Measurements from ENCODE around the gene CD3D.
"Not testable (repeated sequence)": the region's sequence is repeated elsewhere in the genome, so short reads cannot be mapped to it uniquely, and the experiment has no call there.

The CD3D gene

GRCh38 chr11:118338637-118339061 lies 3.9 kb downstream of the CD3D start:
- DNase-seq, result no peak

- no peak for DNase-seq
Observed at GRCh38 chr11:118334745-118335144, 7.8 kb downstream of the CD3D start.

GRCh38 chr11:118328745-118329144 lies 13.8 kb downstream of the CD3D start:
- DNase-seq, result no peak

- DNase-seq, result no peak
Observed at GRCh38 chr11:118325283-118325682, 17.2 kb downstream of the CD3D start.

GRCh38 chr11:118322721-118323120 lies 19.8 kb downstream of the CD3D start:
- no peak for DNase-seq

- DNase-seq, result no peak
Observed at GRCh38 chr11:118321386-118322082, 21.0 kb downstream of the CD3D start.

- no peak for DNase-seq
Observed at GRCh38 chr11:118320515-118320914, 22.0 kb downstream of the CD3D start.

- DNase-seq, result no peak
Observed at GRCh38 chr11:118319337-118319707, 23.2 kb downstream of the CD3D start.

- no peak for DNase-seq
Observed at GRCh38 chr11:118318581-118319336, 23.7 kb downstream of the CD3D start.

- DNase-seq, result no peak
Observed at GRCh38 chr11:118318124-118318523, 24.4 kb downstream of the CD3D start.

GRCh38 chr11:118314988-118315411 lies 27.5 kb downstream of the CD3D start:
- DNase-seq, result no peak

- DNase-seq, result no peak
Observed at GRCh38 chr11:118313242-118313641, 29.3 kb downstream of the CD3D start.

- no peak for DNase-seq
Observed at GRCh38 chr11:118312328-118312727, 30.2 kb downstream of the CD3D start.

- DNase-seq, result no peak
Observed at GRCh38 chr11:118311518-118311917, 31.0 kb downstream of the CD3D start.

GRCh38 chr11:118310781-118311485 lies 31.6 kb downstream of the CD3D start:
- no peak for DNase-seq

GRCh38 chr11:118310271-118310670 lies 32.2 kb downstream of the CD3D start:
- DNase-seq, result no peak

- not testable (repeated sequence) for DNase-seq
Observed at GRCh38 chr11:118308995-118309528, 33.4 kb downstream of the CD3D start.

- no peak for DNase-seq
Observed at GRCh38 chr11:118306556-118306955, 35.9 kb downstream of the CD3D start.

- no peak for DNase-seq
Observed at GRCh38 chr11:118305726-118306125, 36.8 kb downstream of the CD3D start.

GRCh38 chr11:118304568-118305248 lies 37.8 kb downstream of the CD3D start, which contains the start of gene CD3E:
CD3E (plus strand) TSS chr11:118304730; CDS start chr11:118304953, 223 bp downstream.
- DNase-seq, result no peak

- DNase-seq, result no peak
Observed at GRCh38 chr11:118304227-118304567, 38.3 kb downstream of the CD3D start.

GRCh38 chr11:118301600-118302195 lies 40.8 kb downstream of the CD3D start:
- no peak for DNase-seq

Data from cortex of kidney (tissue), 1 donor.